Body of pancreas (tissue), 4 donors: ENCODE results near the gene SAMD8.
"Not testable (repeated sequence)": the region's sequence is repeated elsewhere in the genome, so short reads cannot be mapped to it uniquely, and the experiment has no call there.

Source experiments
- CTCF ChIP-seq, 7 experiments: fragments of 450-650 bp in 4 of 7; fragments of 200-600 bp in 3 of 7; sonication (generic) in 3 of 7; IDR thresholded peaks; one replicate each; pipeline ENCODE4 v1.5.1; 2016 to 2019; ENCODE audit warnings: antibody characterized with exemption in 7 of 7
- POLR2A ChIP-seq, 3 donors: fragments of 450-650 bp; IDR thresholded peaks; one replicate each; pipeline ENCODE4 v1.6.1; 2016; ENCODE audit warnings: antibody characterized with exemption in 3 of 3, mild to moderate bottlenecking in 2 of 3

GRCh38 chr10:75128985-75129384, 17.5 kb downstream of the SAMD8 start:
- not testable (repeated sequence) for TF ChIP-seq POLR2A, CTCF (IDR thresholded peaks at IDR 0.05)
